GM12873 (cell line): ENCODE results near the gene TBX1.

ENCODE experiments used
- TF ChIP-seq, protein P1 (sequence below): IDR thresholded peaks from 2 replicates; pipeline ENCODE4 v1.5.1; 2012; ENCODE audit warnings: low read depth, mild to moderate bottlenecking, moderate library complexity, low read length, control low read depth; ENCODE audit not compliant: insufficient read depth; ENCODE audit errors: missing control alignments

Gene TBX1

DNA sequence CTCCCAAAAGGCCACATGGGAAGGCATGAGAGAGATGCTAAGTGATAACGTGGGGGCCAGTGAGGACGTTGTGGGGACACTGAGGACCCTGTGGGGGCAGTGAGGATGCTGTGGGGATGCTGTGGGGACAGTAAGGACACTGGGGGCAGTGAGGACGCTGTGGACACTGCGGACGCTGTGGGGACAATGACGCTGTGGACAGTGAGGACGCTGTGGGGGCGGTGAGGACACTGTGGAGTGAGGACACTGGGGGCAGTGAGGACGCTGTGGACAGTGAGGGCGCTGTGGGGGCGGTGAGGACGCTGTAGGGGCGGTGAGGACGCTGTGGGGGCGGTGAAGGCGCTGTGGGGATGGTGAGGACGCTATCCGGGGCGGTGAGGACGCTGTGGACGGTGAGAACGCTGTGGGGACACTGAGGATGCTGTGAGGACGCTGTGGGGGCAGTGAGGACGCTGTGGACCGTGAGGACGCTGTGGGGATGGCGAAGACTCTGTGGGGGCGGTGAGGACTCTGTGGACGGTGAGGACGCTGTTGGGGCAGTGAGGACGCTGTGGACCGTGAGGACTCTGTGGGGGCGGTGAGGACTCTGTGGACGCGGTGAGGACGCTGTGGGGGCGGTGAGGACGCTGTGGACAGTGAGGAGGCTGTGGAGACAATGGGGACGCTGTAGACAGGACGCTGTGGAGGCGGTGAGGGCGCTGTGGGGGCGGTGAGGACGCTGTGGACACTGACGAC lies 35.5 kb upstream of the TBX1 start:
- TF ChIP-seq, protein P1, sequence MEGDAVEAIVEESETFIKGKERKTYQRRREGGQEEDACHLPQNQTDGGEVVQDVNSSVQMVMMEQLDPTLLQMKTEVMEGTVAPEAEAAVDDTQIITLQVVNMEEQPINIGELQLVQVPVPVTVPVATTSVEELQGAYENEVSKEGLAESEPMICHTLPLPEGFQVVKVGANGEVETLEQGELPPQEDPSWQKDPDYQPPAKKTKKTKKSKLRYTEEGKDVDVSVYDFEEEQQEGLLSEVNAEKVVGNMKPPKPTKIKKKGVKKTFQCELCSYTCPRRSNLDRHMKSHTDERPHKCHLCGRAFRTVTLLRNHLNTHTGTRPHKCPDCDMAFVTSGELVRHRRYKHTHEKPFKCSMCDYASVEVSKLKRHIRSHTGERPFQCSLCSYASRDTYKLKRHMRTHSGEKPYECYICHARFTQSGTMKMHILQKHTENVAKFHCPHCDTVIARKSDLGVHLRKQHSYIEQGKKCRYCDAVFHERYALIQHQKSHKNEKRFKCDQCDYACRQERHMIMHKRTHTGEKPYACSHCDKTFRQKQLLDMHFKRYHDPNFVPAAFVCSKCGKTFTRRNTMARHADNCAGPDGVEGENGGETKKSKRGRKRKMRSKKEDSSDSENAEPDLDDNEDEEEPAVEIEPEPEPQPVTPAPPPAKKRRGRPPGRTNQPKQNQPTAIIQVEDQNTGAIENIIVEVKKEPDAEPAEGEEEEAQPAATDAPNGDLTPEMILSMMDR, result no peak

DNA sequence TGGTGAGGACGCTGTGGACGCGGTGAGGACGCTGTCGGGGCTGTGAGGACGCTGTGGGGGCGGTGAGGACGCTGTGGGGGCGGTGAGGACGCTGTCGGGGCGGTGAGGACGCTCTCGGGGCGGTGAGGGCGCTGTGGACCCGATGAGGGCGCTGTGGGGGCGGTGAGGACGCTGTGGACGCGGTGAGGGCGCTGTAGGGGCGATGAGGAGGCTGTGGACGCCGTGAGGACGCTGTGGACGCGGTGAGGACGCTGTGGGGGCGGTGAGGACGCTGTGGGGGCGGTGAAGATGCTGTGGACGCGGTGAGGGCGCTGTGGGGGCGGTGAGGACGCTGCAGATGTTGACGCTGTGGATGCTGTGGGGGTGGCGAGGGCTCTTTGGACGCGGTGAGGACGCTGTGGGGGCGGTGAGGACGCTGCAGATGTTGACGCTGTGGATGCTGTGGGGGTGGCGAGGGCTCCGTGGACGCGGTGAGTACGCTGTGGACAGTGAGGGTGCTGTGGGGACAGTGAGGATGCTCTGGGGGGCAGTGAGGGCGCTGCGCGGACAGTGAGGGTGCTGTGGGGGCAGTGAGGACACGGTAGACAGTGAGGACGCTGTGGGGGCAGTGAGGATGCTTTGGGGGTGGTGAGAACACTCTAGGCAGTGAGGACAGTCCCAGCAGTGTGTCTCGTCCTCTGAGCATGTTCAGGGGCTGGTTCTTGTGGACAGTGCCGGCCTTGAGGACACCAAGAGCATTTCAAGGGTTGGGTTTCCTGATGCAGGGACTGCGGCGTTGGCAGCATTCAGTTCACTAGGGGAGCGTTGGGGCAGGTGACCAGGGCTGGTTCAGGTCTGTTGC lies 33.0 kb upstream of the TBX1 start:
- TF ChIP-seq, protein P1, result no peak

DNA sequence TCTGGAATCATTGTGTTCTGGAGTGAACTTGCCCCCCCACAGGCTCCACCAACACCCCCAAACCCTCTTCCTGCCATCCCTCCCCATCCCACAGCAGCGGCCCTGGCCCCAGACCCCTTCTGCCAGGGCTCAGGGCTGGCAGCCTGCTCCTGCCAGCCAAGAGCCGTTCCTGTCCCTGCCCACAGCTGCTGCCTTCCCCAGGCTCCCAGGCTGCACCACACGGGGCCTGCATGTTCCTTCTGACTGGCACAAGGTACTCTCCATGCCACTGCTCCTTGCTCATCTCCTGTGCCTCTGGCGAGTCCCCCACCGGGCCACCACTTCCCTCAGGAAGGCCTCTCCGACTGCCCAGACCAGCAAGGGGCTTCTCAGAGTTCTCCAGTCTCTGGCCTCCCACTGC lies 32.3 kb upstream of the TBX1 start:
- TF ChIP-seq, protein P1, result no peak

DNA sequence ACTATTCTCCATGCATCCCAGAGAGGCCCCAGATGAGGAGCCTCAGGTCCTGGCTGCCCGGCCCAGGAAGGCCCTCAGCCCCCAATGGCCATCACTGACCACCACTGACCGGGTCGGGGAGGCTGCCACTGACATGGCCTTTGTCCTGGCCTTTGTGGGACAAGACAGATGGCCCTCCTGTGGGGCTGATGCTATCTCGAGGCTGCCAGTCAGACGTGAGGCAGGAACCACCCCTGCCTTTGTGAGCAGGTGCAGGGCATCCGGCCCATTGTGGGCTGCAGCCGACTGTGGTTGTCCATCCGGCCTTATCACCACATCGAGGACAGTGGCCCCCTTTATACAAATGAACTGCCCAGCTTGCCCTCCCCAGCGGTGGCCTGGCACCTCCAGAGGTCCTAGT lies 31.7 kb upstream of the TBX1 start:
- TF ChIP-seq, protein P1, result no peak

DNA sequence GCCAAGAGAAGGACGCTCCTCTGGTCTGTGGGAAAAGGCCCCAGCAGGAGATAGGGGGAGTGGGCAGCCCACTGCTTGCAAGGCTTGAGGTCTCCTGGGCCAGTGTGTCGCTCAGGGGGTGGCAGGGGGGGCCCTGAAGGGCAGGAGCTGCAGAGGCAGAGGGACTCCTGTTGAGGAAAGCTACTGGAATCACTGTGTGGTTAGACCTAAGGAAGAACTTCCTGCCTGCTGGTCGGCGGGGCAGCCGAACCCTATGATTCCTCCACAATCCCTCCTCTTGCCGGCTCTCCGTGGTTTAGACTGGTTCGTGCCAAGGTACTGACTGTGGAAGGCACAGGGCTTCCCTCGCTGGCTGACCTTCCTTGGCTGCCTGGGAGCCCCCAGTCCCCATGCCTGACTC lies 31.1 kb upstream of the TBX1 start:
- TF ChIP-seq, protein P1, result no peak

DNA sequence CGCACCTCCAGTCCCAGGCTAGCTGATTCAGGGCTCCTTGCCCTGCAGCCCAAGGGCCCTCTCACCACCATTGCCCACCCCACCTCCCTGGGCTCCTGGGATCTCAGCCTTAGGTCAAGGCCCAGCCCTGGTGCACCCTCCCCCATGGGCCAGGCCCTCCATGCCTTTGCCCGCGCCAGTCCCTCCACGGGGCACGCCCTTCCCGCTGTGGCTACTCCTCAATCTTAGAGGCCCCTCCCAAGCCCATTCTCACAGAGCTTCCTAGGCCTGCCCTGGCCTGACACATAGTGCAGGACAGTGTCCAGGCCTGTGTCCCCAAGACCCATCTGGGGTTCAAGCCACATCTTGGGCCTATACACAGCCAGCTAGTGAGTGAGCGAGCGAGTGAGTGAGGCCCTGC lies 30.4 kb upstream of the TBX1 start:
- TF ChIP-seq, protein P1, result no peak

DNA sequence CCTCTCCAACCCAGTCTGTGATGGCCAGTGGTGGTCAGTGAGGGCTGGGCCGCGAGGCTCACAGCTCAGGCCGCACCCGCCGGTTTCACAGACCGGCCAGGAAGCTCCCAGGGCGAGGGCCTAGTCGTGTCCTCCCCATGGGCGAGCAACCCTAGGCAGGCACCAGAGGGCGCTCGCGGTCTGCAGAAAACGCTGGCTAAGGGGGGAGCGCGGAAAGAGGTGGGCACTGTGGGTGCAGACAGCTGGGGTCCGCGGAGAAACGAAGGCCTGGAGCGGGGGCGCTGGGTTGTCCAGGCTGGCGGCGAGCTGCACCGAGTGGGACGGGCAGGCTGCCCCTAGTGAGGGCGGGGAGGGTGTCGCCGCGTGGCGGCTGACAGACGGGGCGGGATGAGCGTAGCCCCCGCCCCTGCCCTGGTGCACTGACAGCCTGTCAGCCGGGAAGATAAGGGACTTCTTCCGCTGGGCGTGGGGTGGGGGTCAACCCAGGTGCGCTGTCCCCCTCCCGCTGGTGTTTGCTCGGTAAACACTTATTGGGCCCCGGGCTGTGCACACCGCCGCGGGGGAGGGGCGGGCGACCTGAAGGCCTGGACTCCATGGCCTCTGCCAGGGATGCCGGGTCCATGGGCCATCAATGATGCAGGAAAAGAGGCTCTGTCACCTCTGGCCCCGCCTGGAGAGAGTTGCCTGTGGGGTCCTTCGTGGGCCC lies 29.8 kb upstream of the TBX1 start:
- TF ChIP-seq, protein P1, result peak; percentile 91
